ENCODE data around the gene RNF6.
A peak's percentile ranks its signal among the peaks of the same experiment; 100 is the strongest.

RNF6 gene

DNA sequence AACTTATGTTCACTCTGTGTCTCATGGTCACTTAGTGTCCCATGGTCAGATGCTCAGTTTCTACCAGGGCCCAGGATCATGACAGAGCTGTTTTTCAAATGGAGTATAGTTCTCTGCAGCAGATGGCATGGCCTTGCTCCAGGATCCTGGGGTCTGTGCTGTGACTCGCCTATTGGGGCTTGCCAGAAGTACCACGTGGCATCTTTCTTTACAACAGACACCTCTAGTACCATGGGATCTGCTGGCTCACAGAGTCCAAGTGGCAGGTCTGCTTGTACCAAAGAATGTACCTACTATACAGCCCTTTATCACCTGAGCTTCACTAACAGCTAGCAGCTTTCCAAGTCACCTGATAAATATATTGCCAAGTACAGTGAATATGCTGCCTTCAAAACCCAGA lies 6.0 kb upstream of the RNF6 start:
- Histone ChIP-seq H3K27ac (no peak overlapping the region), H3K27me3 (ENCODE audit: control insufficient read depth, insufficient read depth, low read length) (no peaks in the 10 kb centered on the region), H3K4me2 (ENCODE audit: low read length) (no peak overlapping the region), H3K9me3 (ENCODE audit: control insufficient read depth, low read length) (no peaks in the 10 kb centered on the region), H3K4me1 (no peaks in the 10 kb centered on the region), H2AFZ (no peak overlapping the region), H3K4me3 (ENCODE audit: low read depth, low read length) (no peak overlapping the region), H3K9ac (no peak overlapping the region), H3K79me2 (no peaks in the 10 kb centered on the region), H3K36me3 (ENCODE audit: control insufficient read depth, insufficient read depth, low read length) (no peaks in the 10 kb centered on the region)
- no peak for TF ChIP-seq CTCF (IDR thresholded peaks at IDR 0.05)

DNA sequence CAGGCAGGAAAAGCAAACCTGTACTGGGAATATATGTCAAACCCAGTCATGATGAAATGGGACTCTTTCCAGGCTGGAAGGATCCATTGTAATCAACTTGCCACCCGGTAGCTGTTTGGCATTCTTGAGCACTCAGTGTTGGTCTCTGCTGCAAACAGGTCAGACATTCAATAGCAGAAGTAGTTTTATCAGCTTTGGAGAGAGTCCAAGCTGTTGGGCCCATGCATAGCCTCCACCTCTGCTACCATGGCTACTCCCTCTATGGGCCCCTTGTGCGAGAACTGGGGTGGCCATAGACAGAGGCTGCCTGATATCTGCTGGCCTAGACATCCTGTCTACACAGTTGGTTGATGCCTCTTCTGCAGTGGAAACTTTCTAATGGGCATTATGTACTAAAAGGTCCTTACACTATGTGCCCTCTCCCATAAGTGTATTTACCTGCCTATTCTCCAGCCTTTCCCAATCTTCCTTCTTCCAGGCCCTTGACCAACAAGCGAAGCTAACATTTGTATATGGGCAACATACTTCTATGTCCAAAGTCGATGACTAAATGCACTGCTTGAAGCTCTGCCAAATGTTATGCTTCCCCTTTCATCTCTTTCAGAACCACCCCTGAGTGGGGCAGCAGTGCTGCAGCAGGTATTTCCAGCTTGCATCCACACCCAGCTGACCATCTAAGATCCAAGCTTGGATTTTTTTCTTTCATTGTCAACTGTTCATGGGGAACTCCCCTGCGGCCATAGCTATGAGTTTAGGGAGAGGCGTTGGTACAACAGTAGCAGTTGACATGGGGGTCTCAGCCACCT lies 5.3 kb upstream of the RNF6 start:
- Histone ChIP-seq H3K9ac (no peak overlapping the region), H3K36me3 (ENCODE audit: control insufficient read depth, insufficient read depth, low read length) (no peaks in the 10 kb centered on the region), H3K4me2 (ENCODE audit: low read length) (no peak overlapping the region), H2AFZ (no peak overlapping the region), H3K4me1 (no peaks in the 10 kb centered on the region), H3K79me2 (no peaks in the 10 kb centered on the region), H3K27me3 (ENCODE audit: control insufficient read depth, insufficient read depth, low read length) (no peaks in the 10 kb centered on the region), H3K9me3 (ENCODE audit: control insufficient read depth, low read length) (no peaks in the 10 kb centered on the region), H3K4me3 (ENCODE audit: low read depth, low read length) (no peak overlapping the region), H3K27ac (no peak overlapping the region)
- no peak for TF ChIP-seq CTCF (IDR thresholded peaks at IDR 0.05)

DNA sequence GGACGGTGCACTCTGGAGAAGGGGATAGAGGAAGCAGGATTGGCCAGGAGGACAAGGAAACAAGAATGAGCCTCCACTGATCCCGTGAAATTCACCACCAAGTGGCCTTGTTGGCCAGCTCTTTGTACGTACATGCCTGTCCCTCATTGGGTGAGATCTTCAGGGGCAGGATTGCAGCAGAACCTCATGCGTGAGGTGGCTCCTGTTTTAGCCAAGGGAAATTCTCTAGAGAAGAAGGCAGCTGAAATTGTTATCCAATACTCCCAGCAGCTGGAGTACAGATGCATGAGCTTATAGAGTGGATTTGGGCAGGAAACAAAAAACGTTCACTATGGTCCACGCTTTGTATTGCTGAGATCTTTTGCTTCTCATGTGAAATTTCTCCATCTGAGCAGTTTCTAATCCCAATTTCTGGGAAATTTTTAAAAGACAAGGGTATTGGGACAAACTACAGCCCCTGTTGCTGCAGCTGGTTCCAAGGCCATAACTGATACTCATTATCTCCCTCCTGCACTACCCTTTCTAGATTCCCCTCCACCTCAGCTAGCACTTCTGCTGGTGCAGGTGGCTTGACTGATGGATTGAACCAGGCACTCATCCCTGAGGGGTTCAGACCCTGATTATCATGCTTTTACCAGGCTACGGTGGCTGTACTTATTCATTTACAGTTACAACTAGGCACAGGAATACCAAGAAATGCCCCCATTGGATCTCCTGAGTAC lies 3.9 kb upstream of the RNF6 start:
- Histone ChIP-seq H3K9me3 (ENCODE audit: control insufficient read depth, low read length) (no peaks in the 10 kb centered on the region), H3K27ac (no peak overlapping the region), H3K36me3 (ENCODE audit: control insufficient read depth, insufficient read depth, low read length) (no peaks in the 10 kb centered on the region), H3K4me2 (ENCODE audit: low read length) (no peak overlapping the region), H3K9ac (no peak overlapping the region), H3K4me3 (ENCODE audit: low read depth, low read length) (no peak overlapping the region), H2AFZ (no peak overlapping the region), H3K4me1 (no peaks in the 10 kb centered on the region), H3K27me3 (ENCODE audit: control insufficient read depth, insufficient read depth, low read length) (no peaks in the 10 kb centered on the region), H3K79me2 (no peaks in the 10 kb centered on the region)
- no peak for TF ChIP-seq CTCF (IDR thresholded peaks at IDR 0.05)

- Histone ChIP-seq H3K27ac (peak overlapping the region; percentile 94), H3K4me2 (ENCODE audit: low read length) (peak overlapping the region; percentile 93), H3K9me3 (ENCODE audit: control insufficient read depth, low read length) (no peaks in the 10 kb centered on the region), H3K27me3 (ENCODE audit: control insufficient read depth, insufficient read depth, low read length) (no peaks in the 10 kb centered on the region), H3K4me1 (no peaks in the 10 kb centered on the region), H3K9ac (peak overlapping the region; percentile 19), H3K4me3 (ENCODE audit: low read depth, low read length) (peak overlapping the region; percentile 95), H3K36me3 (ENCODE audit: control insufficient read depth, insufficient read depth, low read length) (no peaks in the 10 kb centered on the region), H3K79me2 (no peaks in the 10 kb centered on the region), H2AFZ (peak overlapping the region; percentile 99)
- TF ChIP-seq CTCF (IDR thresholded peaks at IDR 0.05): no peak
Observed at GRCh38 chr13:26222520-26223046, 469 bp upstream of the RNF6 start.
